Naive thymus-derived CD8-positive, alpha-beta T cell (primary cell): ENCODE results near the gene SHCBP1L. TPM values are rescaled to one million over a fixed set of nuclear protein-coding genes. Genes with fewer than 3 reads are reported as not detected.
"Not testable (repeated sequence)": the region's sequence is repeated elsewhere in the genome, so short reads cannot be mapped to it uniquely, and the experiment has no call there.

Source experiments
- ATAC-seq, 2 donors: fragments of 150-1000 bp; cut with Tn5 transposase in 1 of 2; sonication (Bioruptor Pico), chemical (Tn5 transposase) in 1 of 2; 1 replicate in 1 of 2; 2 replicates in 1 of 2; pipeline ENCODE4 v1.10.0; 2021; ENCODE audit warnings: mild to moderate bottlenecking in 2 of 2, moderate library complexity in 2 of 2
- POLR2A ChIA-PET: fragments of 350-600 bp; sonication (Branson Sonifier 250); formaldehyde crosslinking; loops from one replicate; lab custom pipeline; 2021; ENCODE audit warnings: antibody characterized with exemption; lab: Charles Lee
- DNase-seq, 10 donors: peaks; one replicate each; pipeline versions ENCODE4 v3.0.0 to v3.0.0-alpha.2; 2020 to 2022
- H3K27ac Mint-ChIP-seq, 10 donors: one replicate each; pipeline ENCODE4 v1.8.0; 2020 to 2022; ENCODE audit warnings: mild to moderate bottlenecking in 10 of 10, mixed read lengths in 10 of 10, moderate library complexity in 4 of 10, inconsistent platforms in 1 of 10
- H3K27me3 Mint-ChIP-seq, 5 donors: one replicate each; pipeline ENCODE4 v1.8.0; 2021 to 2022; ENCODE audit warnings: mixed read lengths in 5 of 5
- H3K36me3 Mint-ChIP-seq, 3 donors: one replicate each; pipeline ENCODE4 v1.8.0; 2020 to 2022; ENCODE audit warnings: mixed read lengths in 3 of 3, mild to moderate bottlenecking in 2 of 3, inconsistent platforms in 1 of 3
- H3K4me1 Mint-ChIP-seq, 4 donors: one replicate each; pipeline ENCODE4 v1.8.0; 2021 to 2022; ENCODE audit warnings: mixed read lengths in 4 of 4
- H3K4me3 Mint-ChIP-seq, 10 donors: one replicate each; pipeline ENCODE4 v1.8.0; 2020 to 2022; ENCODE audit warnings: mild to moderate bottlenecking in 10 of 10, mixed read lengths in 10 of 10, moderate library complexity in 6 of 10, inconsistent platforms in 1 of 10
- H3K9me3 Mint-ChIP-seq, 9 donors: one replicate each; pipeline ENCODE4 v1.8.0; 2020 to 2022; ENCODE audit warnings: mixed read lengths in 9 of 9, mild to moderate bottlenecking in 3 of 9, inconsistent platforms in 1 of 9, moderate library complexity in 1 of 9
- polyA plus RNA-seq, 3 donors: library from polyadenylated mRNA; unstranded; fragments of 300-500 nt; fragmentation: Illumina TruSeq; gene quantifications; one replicate each; pipeline ENCODE4 v1.2.3, GENCODE V29; 2021
- total RNA-seq, 8 experiments: library from RNA in 2 of 8; stranded (reverse) in 2 of 8; gene quantifications; one replicate each; pipeline ENCODE4 v1.2.3 and lab custom pipeline; 2021 to 2026

The SHCBP1L gene
- total and polyA plus RNA-seq, 5 experiments from 2014 or later: not detected

DNA sequence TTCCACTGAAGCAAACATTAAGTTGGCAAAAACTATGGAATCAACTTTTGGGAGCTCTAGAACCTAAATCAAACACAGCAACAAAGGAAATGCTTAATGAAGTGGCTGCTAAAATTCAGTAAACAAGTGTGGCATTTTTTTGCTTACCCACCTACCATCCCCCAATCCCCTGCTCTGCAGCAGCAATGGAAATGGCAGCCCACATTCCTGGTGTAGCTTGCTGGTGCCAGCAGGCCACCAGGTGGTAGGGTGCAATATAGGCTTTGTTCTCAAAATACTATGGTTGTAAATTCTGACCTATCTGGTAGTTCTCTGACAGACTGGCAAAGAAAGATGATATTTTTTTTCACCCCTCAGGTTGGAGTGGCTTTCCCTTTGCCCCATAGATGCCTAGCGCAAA is 42.8 kb downstream of the SHCBP1L start:
- Mint-ChIP-seq H3K4me3 (no peak overlapping the region), H3K4me1 (no peaks in the 10 kb centered on the region), H3K36me3 (peaks cover 0 to 8% (median 6%) of the 10 kb centered on the region in 3 donors), H3K27ac (no peak overlapping the region), H3K27me3 (peaks cover 4 to 12% (median 9%) of the 10 kb centered on the region in 5 donors), H3K9me3 (peaks cover 0 to 25% (median 13%) of the 10 kb centered on the region in 9 donors)
- POLR2A ChIA-PET: no interaction called here
- ATAC-seq (no peak), DNase-seq (no peak)

DNA sequence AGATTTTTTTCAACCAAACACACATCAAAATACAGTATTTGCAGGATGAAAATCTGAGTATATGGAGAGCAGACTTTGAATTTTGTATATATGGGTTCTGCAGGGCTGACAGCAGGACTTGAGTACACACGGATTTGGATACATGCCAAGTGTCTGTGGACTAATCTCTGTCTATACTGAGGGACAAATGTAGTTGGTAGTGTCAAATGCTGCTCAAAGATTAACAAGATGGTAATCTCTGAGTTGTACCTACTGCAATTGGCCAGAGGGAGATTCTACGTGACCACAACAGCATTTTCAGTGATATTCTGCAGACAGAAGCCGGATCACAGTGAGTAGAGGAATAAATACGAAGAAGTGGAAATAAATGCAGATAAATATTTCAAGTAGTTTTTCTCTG is 43.4 kb downstream of the SHCBP1L start:
- DNase-seq (no peak), ATAC-seq (no peak)
- Mint-ChIP-seq H3K4me1 (no peaks in the 10 kb centered on the region), H3K9me3 (peaks cover 0 to 25% (median 13%) of the 10 kb centered on the region in 9 donors), H3K4me3 (no peak overlapping the region), H3K27ac (no peak overlapping the region), H3K36me3 (peaks cover 0 to 8% (median 5%) of the 10 kb centered on the region in 3 donors), H3K27me3 (peaks cover 4 to 9% (median 8%) of the 10 kb centered on the region in 5 donors)
- POLR2A ChIA-PET: no interaction called here

DNA sequence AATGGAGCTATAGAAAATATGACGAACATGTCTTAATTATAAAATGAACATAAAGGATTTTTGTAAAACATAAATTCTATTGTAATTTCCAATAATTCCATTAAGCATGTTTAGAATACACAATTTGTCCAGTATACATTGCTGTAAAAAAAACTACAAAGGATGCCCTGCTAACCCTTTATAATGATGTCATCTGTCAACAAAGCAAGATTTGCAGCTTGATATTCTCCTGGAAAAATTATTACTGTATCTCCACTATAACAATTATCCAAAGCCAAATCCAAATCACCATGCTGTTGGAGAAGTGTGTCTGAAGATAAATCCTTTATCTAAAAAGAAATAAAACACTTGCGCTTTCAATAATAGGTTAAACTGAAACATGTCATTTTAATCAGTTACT is 47.6 kb downstream of the SHCBP1L start:
- DNase-seq: no peak
- Mint-ChIP-seq H3K9me3 (peaks cover 0 to 2% (median under 1%) of the 10 kb centered on the region in 9 donors), H3K36me3 (no peaks in the 10 kb centered on the region), H3K27me3 (peaks cover 2 to 9% (median 3%) of the 10 kb centered on the region in 5 donors), H3K27ac (no peak overlapping the region), H3K4me1 (no peaks in the 10 kb centered on the region), H3K4me3 (no peak overlapping the region)
- ATAC-seq: no peak
- POLR2A ChIA-PET: no interaction called here

DNA sequence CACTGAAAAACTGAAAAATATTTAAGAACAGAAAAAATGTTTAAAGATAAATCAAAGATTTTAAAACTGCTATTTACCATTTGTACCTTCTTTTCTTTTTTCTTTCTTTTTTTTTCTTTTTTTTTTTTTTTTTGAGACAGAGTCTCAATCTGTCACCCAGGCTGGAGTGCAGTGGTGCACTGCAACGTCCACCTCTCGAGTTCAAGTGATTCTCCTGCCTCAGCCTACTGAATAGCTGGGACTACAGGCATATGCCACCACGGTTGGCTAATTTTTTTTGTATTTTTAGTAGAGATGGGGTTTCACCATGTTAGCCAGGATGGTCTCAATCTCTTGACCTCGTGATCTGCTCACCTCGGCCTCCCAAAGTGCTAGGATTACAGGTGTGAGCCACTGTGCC is 51.0 kb downstream of the SHCBP1L start:
- H3K9me3 Mint-ChIP-seq, H3K4me1 Mint-ChIP-seq, DNase-seq, ATAC-seq, POLR2A ChIA-PET, H3K36me3 Mint-ChIP-seq, H3K4me3 Mint-ChIP-seq, H3K27ac Mint-ChIP-seq, H3K27me3 Mint-ChIP-seq: not testable (repeated sequence)

DNA sequence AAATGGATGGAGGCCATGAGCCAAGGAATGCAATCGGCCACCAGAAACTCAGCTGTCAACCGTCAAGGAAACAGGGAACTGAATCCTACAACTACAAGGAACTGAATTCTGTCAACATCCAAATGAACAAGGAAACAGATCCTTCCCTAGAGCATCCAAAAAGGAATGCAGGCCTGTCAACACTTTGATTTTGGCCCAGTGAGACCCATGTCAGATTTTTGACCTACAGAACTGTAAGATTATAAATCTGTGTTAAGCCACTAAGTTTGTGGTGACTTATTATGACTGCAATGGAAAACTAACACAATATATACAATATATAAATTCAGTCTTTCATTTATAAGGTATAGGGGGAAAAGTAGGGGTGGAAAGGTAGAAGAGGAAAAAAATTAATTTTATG is 55.3 kb downstream of the SHCBP1L start:
- POLR2A ChIA-PET: no interaction called here
- Mint-ChIP-seq H3K9me3 (peaks cover 0 to 7% (median 2%) of the 10 kb centered on the region in 9 donors), H3K4me3 (no peak overlapping the region), H3K27me3 (peaks cover 0 to 10% (median 2%) of the 10 kb centered on the region in 5 donors), H3K4me1 (no peaks in the 10 kb centered on the region), H3K27ac (no peak overlapping the region), H3K36me3 (peaks cover 0 to 15% (median 3%) of the 10 kb centered on the region in 3 donors)
- DNase-seq (no peak), ATAC-seq (no peak)

DNA sequence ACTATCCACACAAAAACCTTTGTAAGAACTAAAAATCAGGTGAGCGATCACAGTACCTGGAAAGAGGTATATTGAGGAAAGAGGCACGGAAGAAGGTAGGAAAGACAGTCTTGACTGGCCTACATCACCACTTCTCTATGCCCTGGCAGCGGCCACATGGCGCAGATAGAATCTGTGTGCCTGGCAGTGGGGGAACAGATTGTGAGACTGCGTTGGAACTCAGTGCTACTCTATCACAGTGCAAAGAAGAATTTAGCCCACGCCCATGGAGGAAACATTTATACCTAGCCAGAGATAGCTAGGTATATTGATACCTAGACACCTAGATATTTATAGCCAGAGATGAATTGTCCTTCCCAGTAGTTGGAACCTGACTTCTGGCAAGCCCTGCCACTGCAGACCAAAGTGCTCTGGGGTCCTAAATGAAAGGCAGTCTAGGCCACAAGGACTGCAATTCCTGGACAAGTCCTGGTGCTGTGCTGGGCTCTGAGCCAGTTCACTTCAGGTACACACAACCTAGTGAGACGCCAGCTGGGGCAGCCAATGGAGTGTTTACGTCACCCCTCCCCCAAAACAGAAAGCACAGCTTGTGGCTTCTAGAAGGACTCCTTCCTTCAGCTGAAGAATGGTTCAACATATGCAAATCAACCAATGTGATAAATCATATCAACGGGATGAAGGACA is 61.9 kb downstream of the SHCBP1L start:
- H3K27me3 Mint-ChIP-seq: peaks cover 0 to 10% (median 0%) of the 10 kb centered on the region in 5 donors
- DNase-seq: no peak
- no peak for ATAC-seq
- H3K4me1 Mint-ChIP-seq: peaks cover 6 to 25% (median 22%) of the 10 kb centered on the region in 4 donors
- H3K36me3 Mint-ChIP-seq: peaks cover 15 to 42% (median 22%) of the 10 kb centered on the region in 3 donors
- H3K9me3 Mint-ChIP-seq: peaks cover 0 to 9% (median 2%) of the 10 kb centered on the region in 9 donors
- H3K4me3 Mint-ChIP-seq: no peak overlapping the region
- POLR2A ChIA-PET: no interaction called here
- peak overlapping the region in 5 of 10 donors; percentile 4 to 69 (median 9) for H3K27ac Mint-ChIP-seq

DNA sequence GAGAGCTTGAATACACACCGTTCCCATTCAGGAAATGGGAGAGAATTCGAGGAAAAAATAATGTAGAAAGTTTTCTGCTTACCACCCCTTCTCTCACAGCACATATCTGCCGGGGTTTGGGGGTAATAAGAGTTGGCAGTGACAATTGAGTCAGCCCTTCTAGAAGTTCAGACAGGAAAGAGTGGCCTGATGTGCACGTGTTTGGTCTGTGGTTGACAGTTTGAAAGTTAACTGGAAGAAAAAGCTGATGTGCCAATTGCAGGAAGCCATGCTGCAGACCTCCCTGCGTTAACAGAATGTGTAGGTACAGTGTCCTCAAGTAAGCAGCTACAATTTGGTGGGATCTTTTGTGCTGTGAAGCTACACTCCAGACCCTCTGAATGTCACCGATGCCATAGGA is 63.0 kb downstream of the SHCBP1L start:
- peaks cover 0 to 10% (median 0%) of the 10 kb centered on the region in 5 donors for H3K27me3 Mint-ChIP-seq
- peaks cover 0 to 6% (median 1%) of the 10 kb centered on the region in 9 donors for H3K9me3 Mint-ChIP-seq
- ATAC-seq (peak; percentile 61 to 83), DNase-seq (peak in 5 of 10 donors; percentile 17 to 37 (median 25))
- peaks cover 11 to 25% (median 22%) of the 10 kb centered on the region in 4 donors for H3K4me1 Mint-ChIP-seq
- H3K36me3 Mint-ChIP-seq: peaks cover 20 to 52% (median 32%) of the 10 kb centered on the region in 3 donors
- H3K4me3 Mint-ChIP-seq: peak overlapping the region in 1 of 10 donors; percentile 36
- POLR2A ChIA-PET: no interaction called here
- peak overlapping the region; percentile 8 to 87 (median 51) for H3K27ac Mint-ChIP-seq

DNA sequence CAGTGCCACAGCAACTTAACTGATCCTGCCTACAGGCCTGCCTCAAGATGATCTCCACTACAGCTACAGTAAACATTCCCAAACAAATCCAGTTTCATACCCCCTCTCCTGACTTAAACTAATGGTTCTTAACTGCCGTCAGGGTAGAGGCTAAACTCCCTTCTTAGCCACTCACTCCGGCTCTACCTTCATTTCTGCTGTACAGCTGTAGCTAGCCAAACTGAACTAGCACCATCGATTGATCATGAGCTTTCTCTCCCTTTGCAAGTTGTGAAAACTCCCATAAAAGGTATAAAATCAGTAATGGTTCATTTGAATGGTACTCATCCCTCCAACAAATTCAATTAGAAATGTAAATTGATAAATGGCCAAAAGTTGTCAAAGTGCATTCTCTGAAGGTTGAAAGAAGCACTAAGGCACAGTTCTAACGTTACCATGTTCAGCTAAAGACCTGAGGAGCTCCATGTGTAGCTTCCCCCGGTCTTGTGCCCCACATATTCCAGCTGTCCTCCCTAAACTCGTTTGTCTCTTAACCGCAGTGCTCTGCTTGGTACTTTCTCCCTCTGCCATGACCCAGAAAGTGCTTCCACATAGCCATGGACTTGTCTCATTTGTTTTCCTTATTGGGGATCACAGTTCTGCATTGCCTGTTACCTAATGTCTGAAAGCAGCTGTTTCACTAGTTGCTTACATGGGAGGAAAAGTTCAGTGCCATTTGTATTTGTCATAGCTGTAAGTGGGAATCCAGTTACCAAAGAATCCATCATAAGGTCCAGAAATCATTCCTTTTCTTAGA is 64.0 kb downstream of the SHCBP1L start:
- H3K4me3 Mint-ChIP-seq: no peak overlapping the region
- H3K27me3 Mint-ChIP-seq: peaks cover 0 to 3% (median 0%) of the 10 kb centered on the region in 5 donors
- DNase-seq (no peak), ATAC-seq (peak; percentile 11 to 19)
- peaks cover 0 to 3% (median 0%) of the 10 kb centered on the region in 9 donors for H3K9me3 Mint-ChIP-seq
- peak overlapping the region; percentile 5 to 87 (median 56) for H3K27ac Mint-ChIP-seq
- peaks cover 11 to 25% (median 22%) of the 10 kb centered on the region in 4 donors for H3K4me1 Mint-ChIP-seq
- H3K36me3 Mint-ChIP-seq: peaks cover 26 to 61% (median 28%) of the 10 kb centered on the region in 3 donors
- POLR2A ChIA-PET: interaction anchor here (0.6 to 1.6 kb wide), 2 partner anchors 49 to 527 kb away, joined by 3 to 7 read pairs; partner anchors contain the start of gene DHX9

DNA sequence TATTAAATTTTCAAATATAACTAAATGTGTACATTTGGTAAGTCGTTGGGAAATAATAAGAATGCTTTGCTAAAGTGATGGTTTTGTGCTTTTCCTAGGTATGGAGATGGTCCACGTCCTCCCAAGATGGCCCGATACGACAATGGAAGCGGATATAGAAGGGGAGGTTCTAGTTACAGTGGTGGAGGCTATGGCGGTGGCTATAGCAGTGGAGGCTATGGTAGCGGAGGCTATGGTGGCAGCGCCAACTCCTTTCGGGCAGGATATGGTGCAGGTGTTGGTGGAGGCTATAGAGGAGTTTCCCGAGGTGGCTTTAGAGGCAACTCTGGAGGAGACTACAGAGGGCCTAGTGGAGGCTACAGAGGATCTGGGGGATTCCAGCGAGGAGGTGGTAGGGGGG is 66.0 kb downstream of the SHCBP1L start:
- POLR2A ChIA-PET: no interaction called here
- H3K36me3 Mint-ChIP-seq: peaks cover 31 to 80% (median 34%) of the 10 kb centered on the region in 3 donors
- ATAC-seq (no peak), DNase-seq (no peak)
- H3K9me3 Mint-ChIP-seq: peaks cover 0 to 2% (median 0%) of the 10 kb centered on the region in 9 donors
- H3K4me1 Mint-ChIP-seq: peaks cover 11 to 25% (median 22%) of the 10 kb centered on the region in 4 donors
- H3K27me3 Mint-ChIP-seq: no peaks in the 10 kb centered on the region
- H3K4me3 Mint-ChIP-seq: no peak overlapping the region
- H3K27ac Mint-ChIP-seq: peak overlapping the region in 7 of 10 donors; percentile 1 to 62 (median 5)

DNA sequence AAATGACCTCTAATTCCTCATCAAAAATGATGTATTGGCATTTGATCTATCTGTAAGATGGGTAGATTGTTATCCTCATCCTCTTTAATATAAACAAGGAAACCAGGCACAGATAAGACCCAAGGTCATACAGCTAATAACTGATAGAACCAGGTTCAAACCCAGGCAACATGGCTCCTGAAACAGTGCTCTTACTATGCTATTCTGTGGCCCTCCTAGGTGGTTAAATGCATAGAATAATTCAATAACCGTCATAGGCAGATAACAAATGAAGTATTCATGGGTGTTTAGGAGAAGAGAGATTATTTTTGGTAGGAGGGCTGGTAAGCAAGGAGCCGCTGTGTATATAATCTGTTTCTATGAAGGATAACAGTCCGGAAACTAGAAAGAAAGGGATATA is 67.4 kb downstream of the SHCBP1L start:
- ATAC-seq (no peak), DNase-seq (no peak)
- H3K9me3 Mint-ChIP-seq: no peaks in the 10 kb centered on the region
- peaks cover 43 to 91% (median 48%) of the 10 kb centered on the region in 3 donors for H3K36me3 Mint-ChIP-seq
- H3K4me3 Mint-ChIP-seq: no peak overlapping the region
- H3K27me3 Mint-ChIP-seq: no peaks in the 10 kb centered on the region
- peak overlapping the region in 4 of 10 donors; percentile 2 to 49 (median 22) for H3K27ac Mint-ChIP-seq
- H3K4me1 Mint-ChIP-seq: peaks cover 11 to 19% (median 16%) of the 10 kb centered on the region in 4 donors
- POLR2A ChIA-PET: no interaction called here

DNA sequence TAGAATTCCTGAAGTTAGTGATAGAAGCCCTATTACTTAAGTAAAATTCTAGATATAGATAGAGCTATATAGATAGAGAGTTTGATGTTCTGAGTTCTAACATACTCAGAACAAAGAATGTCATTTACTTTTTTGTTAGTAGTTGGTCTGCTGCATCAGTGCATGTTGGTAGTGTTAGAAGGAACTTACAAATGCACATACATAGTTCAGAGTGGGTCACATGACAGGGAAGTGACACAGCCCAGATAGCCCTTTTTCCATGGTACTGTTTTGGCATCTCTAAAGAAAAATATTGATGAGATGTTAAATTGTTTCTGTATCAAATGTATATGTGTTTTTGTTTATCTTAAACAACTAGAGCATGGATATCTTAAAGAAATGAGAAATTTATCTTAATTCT is 68.1 kb downstream of the SHCBP1L start:
- no peaks in the 10 kb centered on the region for H3K27me3 Mint-ChIP-seq
- ATAC-seq (no peak), DNase-seq (no peak)
- H3K9me3 Mint-ChIP-seq: no peaks in the 10 kb centered on the region
- H3K27ac Mint-ChIP-seq: peak overlapping the region in 5 of 10 donors; percentile 20 to 67 (median 49)
- H3K4me1 Mint-ChIP-seq: peaks cover 8 to 12% (median 9%) of the 10 kb centered on the region in 4 donors
- H3K4me3 Mint-ChIP-seq: no peak overlapping the region
- POLR2A ChIA-PET: no interaction called here
- H3K36me3 Mint-ChIP-seq: peaks cover 47 to 98% (median 53%) of the 10 kb centered on the region in 3 donors

DNA sequence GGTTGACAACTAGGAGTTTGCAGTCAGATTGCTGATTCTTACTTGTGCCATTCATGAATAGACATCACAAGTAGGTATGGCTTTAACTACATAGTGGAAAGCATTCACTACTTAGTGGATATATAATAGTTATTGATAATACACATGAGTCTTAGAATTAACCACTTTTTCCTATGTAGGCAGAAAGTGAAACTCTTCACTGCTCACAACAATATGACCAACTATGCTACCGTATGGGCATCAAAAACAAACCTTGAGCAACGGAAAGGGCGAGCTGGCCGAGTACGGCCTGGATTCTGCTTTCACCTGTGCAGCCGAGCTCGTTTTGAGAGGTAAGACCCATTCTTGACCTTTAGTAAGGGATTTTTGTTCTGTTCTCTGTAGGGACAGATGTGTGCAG is 75.1 kb downstream of the SHCBP1L start:
- H3K27ac Mint-ChIP-seq: peak overlapping the region in 4 of 10 donors; percentile 37 to 48 (median 42)
- DNase-seq (no peak), ATAC-seq (no peak)
- H3K27me3 Mint-ChIP-seq: no peaks in the 10 kb centered on the region
- peaks cover 40 to 100% (median 65%) of the 10 kb centered on the region in 3 donors for H3K36me3 Mint-ChIP-seq
- H3K9me3 Mint-ChIP-seq: no peaks in the 10 kb centered on the region
- POLR2A ChIA-PET: no interaction called here
- H3K4me1 Mint-ChIP-seq: peaks cover 0 to 23% (median 11%) of the 10 kb centered on the region in 4 donors
- H3K4me3 Mint-ChIP-seq: no peak overlapping the region
